Measurements from ENCODE around the gene USP12. TPM values are rescaled to one million over a fixed set of nuclear protein-coding genes. Genes with fewer than 3 reads are reported as not detected.
A peak's percentile ranks its signal among the peaks of the same experiment; 100 is the strongest.

USP12 gene
- total and polyA plus RNA-seq, 2 experiments from 2014 or later = 18.4 to 39.3 TPM

GRCh38 chr13:27027086-27027667 is 144.4 kb downstream of the USP12 start:
- Mint-ChIP-seq H3K27ac (no peak overlapping the region), H3K9me3 (no peaks in the 10 kb centered on the region), H3K36me3 (ENCODE audit: low read depth) (no peaks in the 10 kb centered on the region), H3K4me1 (peaks cover 2% of the 10 kb centered on the region), H3K27me3 (ENCODE audit: insufficient read depth, low read depth, poor library complexity) (peaks cover 10% of the 10 kb centered on the region), H3K4me3 (no peak overlapping the region)
- Histone ChIP-seq H3K27ac (ENCODE audit: low read depth) (no peak overlapping the region), H3K9me2 (ENCODE audit: insufficient read depth) (no peaks in the 10 kb centered on the region), H3K36me3 (ENCODE audit: insufficient read depth) (no peaks in the 10 kb centered on the region), H4K20me1 (replicated peaks; ENCODE audit: insufficient read depth) (no peaks in the 10 kb centered on the region), H3K4me3 (no peak overlapping the region), H3K79me2 (replicated peaks; ENCODE audit: insufficient read depth) (no peaks in the 10 kb centered on the region), H3K27me3 (ENCODE audit: insufficient read depth) (no peaks in the 10 kb centered on the region), H2AFZ (no peak overlapping the region), H3K4me2 (no peak overlapping the region), H3F3A (replicated peaks; ENCODE audit: low read depth) (no peaks in the 10 kb centered on the region), H3K4me1 (ENCODE audit: insufficient read depth) (no peaks in the 10 kb centered on the region)
- ATAC-seq = peak; percentile 45
- DNase-seq (ENCODE audit: low spot score) = no peak
- TF ChIP-seq ETS1 (IDR thresholded peaks at IDR 0.05) (no peak), STAT1 (IDR thresholded peaks at IDR 0.05; ENCODE audit: unreplicated experiment) (no peak), EZH2phosphoT487 (IDR thresholded peaks at IDR 0.05; ENCODE audit: unreplicated experiment) (no peak), EZH2 (IDR thresholded peaks at IDR 0.05; ENCODE audit: low read depth, unreplicated experiment) (no peak), REST (IDR thresholded peaks at IDR 0.05; ENCODE audit: unreplicated experiment) (no peak), ZNF114 (CRISPR knock-in tag; IDR thresholded peaks at IDR 0.05) (no peak), ZNF462 (CRISPR knock-in tag; IDR thresholded peaks at IDR 0.05) (no peak), POLR2AphosphoS5 (IDR thresholded peaks at IDR 0.05; ENCODE audit: low read depth) (no peak), ZNF331 (CRISPR knock-in tag; IDR thresholded peaks at IDR 0.05; ENCODE audit: low read depth) (no peak)

All from GM23338 (cell line).